Measurements from ENCODE around the gene FBXO3.

FBXO3 gene

GRCh38 chr11:33700063-33700501 lies 74.2 kb downstream of the FBXO3 start:
- DNase-seq = no peak

GRCh38 chr11:33699515-33700062 lies 74.7 kb downstream of the FBXO3 start:
- DNase-seq = no peak

GRCh38 chr11:33698921-33699320 lies 75.4 kb downstream of the FBXO3 start:
- DNase-seq = no peak

- no peak for DNase-seq
These were observed 76.3 kb downstream of the FBXO3 start for GRCh38 chr11:33697997-33698396.

GRCh38 chr11:33696931-33697638 lies 77.2 kb downstream of the FBXO3 start:
- DNase-seq = no peak

- no peak for DNase-seq
These were observed 77.9 kb downstream of the FBXO3 start for GRCh38 chr11:33696411-33696810.

- no peak for DNase-seq
These were observed 79.2 kb downstream of the FBXO3 start for GRCh38 chr11:33695051-33695566.

GRCh38 chr11:33694346-33695050 lies 79.8 kb downstream of the FBXO3 start:
- DNase-seq = no peak

GRCh38 chr11:33692541-33692940 lies 81.8 kb downstream of the FBXO3 start:
- no peak for DNase-seq

GRCh38 chr11:33692013-33692504 lies 82.3 kb downstream of the FBXO3 start:
- no peak for DNase-seq

- no peak for DNase-seq
These were observed 83.1 kb downstream of the FBXO3 start for GRCh38 chr11:33691066-33691864.

Data from GDM1 (cell line).